Neural cell (in vitro differentiated cells): Measurements from ENCODE around the gene LMBRD2.

ENCODE experiments used
- EP300 ChIP-seq: fragments of 450-650 bp; conservative IDR thresholded peaks from 2 replicates; pipeline ENCODE4 v1.6.1; 2014; ENCODE audit warnings: antibody characterized with exemption, mild to moderate bottlenecking, moderate library complexity; ENCODE audit not compliant: poor library complexity, severe bottlenecking
- EZH2 ChIP-seq: fragments of 200-600, 300-800 bp; shearing (Covaris generic), sonication (generic); IDR thresholded peaks from 2 replicates; pipeline ENCODE4 v1.6.1; 2014; ENCODE audit warnings: antibody characterized with exemption, low read length, borderline replicate concordance, mild to moderate bottlenecking; ENCODE audit not compliant: insufficient read depth, poor library complexity, severe bottlenecking
- MXI1 ChIP-seq: fragments of 450-650 bp; conservative IDR thresholded peaks from 2 replicates; pipeline ENCODE4 v1.6.1; 2014; ENCODE audit warnings: antibody characterized with exemption, mild to moderate bottlenecking; ENCODE audit not compliant: poor library complexity, severe bottlenecking
- REST ChIP-seq: IDR thresholded peaks from 2 replicates; pipeline ENCODE4 v1.6.1; 2012; ENCODE audit warnings: borderline replicate concordance
- TF ChIP-seq, protein P1 (sequence below): fragments of 450-650 bp; IDR thresholded peaks from 2 replicates; pipeline ENCODE4 v1.5.1; 2014; ENCODE audit warnings: antibody characterized with exemption, mild to moderate bottlenecking, moderate library complexity; ENCODE audit not compliant: poor library complexity, severe bottlenecking

- TF ChIP-seq MXI1: no peak
- TF ChIP-seq, protein P1, sequence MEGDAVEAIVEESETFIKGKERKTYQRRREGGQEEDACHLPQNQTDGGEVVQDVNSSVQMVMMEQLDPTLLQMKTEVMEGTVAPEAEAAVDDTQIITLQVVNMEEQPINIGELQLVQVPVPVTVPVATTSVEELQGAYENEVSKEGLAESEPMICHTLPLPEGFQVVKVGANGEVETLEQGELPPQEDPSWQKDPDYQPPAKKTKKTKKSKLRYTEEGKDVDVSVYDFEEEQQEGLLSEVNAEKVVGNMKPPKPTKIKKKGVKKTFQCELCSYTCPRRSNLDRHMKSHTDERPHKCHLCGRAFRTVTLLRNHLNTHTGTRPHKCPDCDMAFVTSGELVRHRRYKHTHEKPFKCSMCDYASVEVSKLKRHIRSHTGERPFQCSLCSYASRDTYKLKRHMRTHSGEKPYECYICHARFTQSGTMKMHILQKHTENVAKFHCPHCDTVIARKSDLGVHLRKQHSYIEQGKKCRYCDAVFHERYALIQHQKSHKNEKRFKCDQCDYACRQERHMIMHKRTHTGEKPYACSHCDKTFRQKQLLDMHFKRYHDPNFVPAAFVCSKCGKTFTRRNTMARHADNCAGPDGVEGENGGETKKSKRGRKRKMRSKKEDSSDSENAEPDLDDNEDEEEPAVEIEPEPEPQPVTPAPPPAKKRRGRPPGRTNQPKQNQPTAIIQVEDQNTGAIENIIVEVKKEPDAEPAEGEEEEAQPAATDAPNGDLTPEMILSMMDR: no peak
- TF ChIP-seq EP300: no peak
- no peak for TF ChIP-seq EZH2
- TF ChIP-seq REST: no peak
Observed at GRCh38 chr5:36138900-36139683, 12.6 kb downstream of the LMBRD2 start.
